GM12878 (cell line): Measurements from ENCODE around the gene NECAB2. TPM values are rescaled to one million over a fixed set of nuclear protein-coding genes. Genes with fewer than 3 reads are reported as not detected.

Source experiments
- ATAC-seq: fragments of 200-7000 bp; cut with Tn5 transposase; 3 replicates; pipeline ENCODE4 v1.9.1; 2020; ENCODE audit warnings: mild to moderate bottlenecking, moderate library complexity
- BruUV-seq: library from RNA; stranded (reverse); fragments of 400-500 nt; replicated peaks from 2 replicates; lab custom pipeline; 2021; lab: Mats Ljungman, UMichigan
- CTCF ChIA-PET: fragments of 300-600 bp; sonication (Branson Sonifier 250); formaldehyde crosslinking; extraction: SDS; loops from one replicate; lab custom pipeline; 2021; ENCODE audit warnings: inconsistent platforms; lab: Yijun Ruan, JAX
- POLR2A ChIA-PET: fragments of 350-600 bp; formaldehyde crosslinking; extraction: SDS; loops from one replicate; lab custom pipeline; 2021; ENCODE audit warnings: inconsistent platforms; lab: Charles Lee
- RAD21 ChIA-PET: fragments of 300-600 bp; sonication (Branson Sonifier 250); formaldehyde crosslinking; loops from one replicate; lab custom pipeline; 2023; ENCODE audit warnings: antibody characterized with exemption; ENCODE audit not compliant: unreplicated experiment; lab: Charles Lee
- SMC1A ChIA-PET: fragments of 300-600 bp; sonication (Branson Sonifier 250); formaldehyde crosslinking; loops from one replicate; lab custom pipeline; 2023; ENCODE audit not compliant: unreplicated experiment, uncharacterized antibody; lab: Charles Lee
- DNase-seq: peaks from one replicate; pipeline ENCODE4 v3.0.0-alpha.2; 2011; ENCODE audit warnings: low read depth, low spot score
- FAIRE-seq: peaks from 3 replicates; lab custom pipeline; 2011; peaks lifted over from hg19 to GRCh38; lab: Jason Lieb, UNC
- H2AFZ ChIP-seq: 2 replicates; pipeline ENCODE4 v1.6.0; 2011; ENCODE audit warnings: low read depth, low read length, control low read depth; ENCODE audit not compliant: control insufficient read depth
- H3K27ac ChIP-seq: 2 replicates; pipeline ENCODE4 v1.5.1; 2011; ENCODE audit warnings: control low read depth; ENCODE audit not compliant: control insufficient read depth, insufficient read depth
- H3K27me3 ChIP-seq, 2 experiments: replicated peaks in 1 of 2; 2 replicates each; pipeline versions ENCODE4 v1.6.0 to v1.6.1; 2011; ENCODE audit warnings: low read length in 1 of 2; ENCODE audit not compliant: control insufficient read depth in 2 of 2, insufficient read depth in 2 of 2
- H3K36me3 ChIP-seq, 2 experiments: 2 replicates each; pipeline ENCODE4 v1.5.1; 2011; ENCODE audit warnings: low read length in 1 of 2; ENCODE audit not compliant: control insufficient read depth in 2 of 2, insufficient read depth in 2 of 2
- H3K4me1 ChIP-seq: 2 replicates; pipeline ENCODE4 v1.6.1; 2011; ENCODE audit warnings: mild to moderate bottlenecking, low read length, moderate library complexity, mixed read lengths; ENCODE audit not compliant: control insufficient read depth, insufficient read depth
- H3K4me2 ChIP-seq: 2 replicates; pipeline ENCODE4 v1.6.0; 2011; ENCODE audit warnings: control low read depth; ENCODE audit not compliant: control insufficient read depth, insufficient read depth
- H3K4me3 ChIP-seq: fragments of 200-600 bp; sonication (generic); 2 replicates; pipeline ENCODE4 v1.5.1; 2016
- H3K79me2 ChIP-seq: 2 replicates; pipeline ENCODE4 v1.6.0; 2011; ENCODE audit warnings: low read length; ENCODE audit not compliant: control insufficient read depth, insufficient read depth
- H3K9ac ChIP-seq: 2 replicates; pipeline ENCODE4 v1.8.0; 2011; ENCODE audit warnings: low read length, control low read depth, mixed read lengths; ENCODE audit not compliant: control insufficient read depth, insufficient read depth
- H3K9me3 ChIP-seq: replicated peaks from 3 replicates; pipeline ENCODE4 v1.5.1; 2011; ENCODE audit warnings: mild to moderate bottlenecking, low read length; ENCODE audit not compliant: control insufficient read depth, insufficient read depth
- H4K20me1 ChIP-seq: 2 replicates; pipeline ENCODE4 v1.6.0; 2011; ENCODE audit not compliant: control insufficient read depth, insufficient read depth
- CHD1 ChIP-seq: IDR thresholded peaks from 2 replicates; pipeline ENCODE4 v1.6.1; 2012; ENCODE audit warnings: low read depth, low read length, improper control_type of control experiment
- EED ChIP-seq: sonication (generic); IDR thresholded peaks from 2 replicates; pipeline ENCODE4 v1.6.1; 2016; ENCODE audit warnings: antibody characterized with exemption, low read depth
- ESRRA ChIP-seq: IDR thresholded peaks from 2 replicates; pipeline ENCODE4 v1.6.1; 2012; ENCODE audit warnings: mild to moderate bottlenecking, low read length, improper control_type of control experiment
- FOXM1 ChIP-seq: IDR thresholded peaks from 2 replicates; pipeline ENCODE4 v1.6.1; 2012; ENCODE audit warnings: low read depth, mild to moderate bottlenecking, inconsistent platforms, low read length, moderate library complexity
- KLF5 ChIP-seq: fragments of 450-650 bp; IDR thresholded peaks from 2 replicates; pipeline ENCODE4 v1.6.1; 2014; ENCODE audit warnings: mild to moderate bottlenecking; ENCODE audit not compliant: partially characterized antibody
- MTA3 ChIP-seq: IDR thresholded peaks from 2 replicates; pipeline ENCODE4 v1.6.1; 2012; ENCODE audit warnings: low read length, inconsistent platforms, borderline replicate concordance
- NFIC ChIP-seq: IDR thresholded peaks from 2 replicates; pipeline ENCODE4 v1.6.1; 2012; ENCODE audit warnings: low read depth, mild to moderate bottlenecking, inconsistent platforms, low read length, moderate library complexity
- NFYA ChIP-seq: IDR thresholded peaks from 2 replicates; pipeline ENCODE4 v1.6.1; 2011; ENCODE audit warnings: low read depth, mild to moderate bottlenecking, low read length, improper control_type of control experiment, borderline replicate concordance
- PAX5 ChIP-seq: IDR thresholded peaks from 2 replicates; pipeline ENCODE4 v1.6.1; 2011; ENCODE audit warnings: low read depth, low read length, borderline replicate concordance
- POU2F2 ChIP-seq: IDR thresholded peaks from 3 replicates; pipeline ENCODE4 v1.6.1; 2011; ENCODE audit warnings: low read depth, mild to moderate bottlenecking, low read length, borderline replicate concordance
- RFX5 ChIP-seq: IDR thresholded peaks from 2 replicates; pipeline ENCODE4 v1.6.1; 2011; ENCODE audit warnings: low read depth, low read length, improper control_type of control experiment
- SREBF1 ChIP-seq: IDR thresholded peaks from 2 replicates; pipeline ENCODE4 v1.6.1; 2012; ENCODE audit warnings: mild to moderate bottlenecking, low read length
- YY1 ChIP-seq: IDR thresholded peaks from 2 replicates; pipeline ENCODE4 v1.6.1; 2011; ENCODE audit warnings: low read depth, mild to moderate bottlenecking, low read length
- ZNF24 ChIP-seq: fragments of 450-650 bp; IDR thresholded peaks from 2 replicates; pipeline ENCODE4 v1.6.1; 2017; ENCODE audit warnings: antibody characterized with exemption, mild to moderate bottlenecking
- ZZZ3 ChIP-seq: IDR thresholded peaks from 2 replicates; pipeline ENCODE4 v1.6.1; 2011; ENCODE audit warnings: low read depth; ENCODE audit not compliant: control insufficient read depth, insufficient read length
- WGBS: methylation state at CpG from one replicate; pipeline ENCODE4 v1.1.6; 2016; ENCODE audit warnings: low lambda C conversion rate; ENCODE audit not compliant: insufficient replicate concordance, insufficient coverage; ENCODE audit errors: missing lambda C conversion rate; 5-methylcytosine and 5-hydroxymethylcytosine counted together
- in situ Hi-C: fragments of 300-500 bp; cut with MboI; formaldehyde crosslinking; loops from 9 replicates; pipeline ENCODE4 v1.14.3; 2018; ENCODE audit warnings: mixed read lengths
- intact Hi-C: fragments of 100-400 bp; cut with micrococcal nuclease; formaldehyde crosslinking; loops from one replicate; pipeline ENCODE4 v1.14.2; 2022; ENCODE audit not compliant: unreplicated experiment
- polyA plus RNA-seq, 11 experiments: library from polyadenylated mRNA; depleted of rRNA in 4 of 11; unstranded in 6 of 11; stranded (reverse) in 5 of 11; fragments of >200 nt; fragmentation: Nextera tagmentation in 4 of 11; fragmentation: Illumina TruSeq in 1 of 11; extraction: Ambion mirVana in 4 of 11; extraction: Trizol in 1 of 11; gene quantifications; 1 replicate in 1 of 11; 2 replicates in 10 of 11; pipeline versions ENCODE4 v1.2.1 to v1.2.3, GENCODE V29; 2011 to 2016; ENCODE audit warnings: inconsistent platforms in 2 of 11, missing spikeins in 2 of 11, low read depth in 1 of 11
- total RNA-seq, 4 experiments: library from RNA; depleted of rRNA in 3 of 4; stranded (reverse); fragments of >200 nt in 3 of 4; fragmentation: Illumina TruSeq in 1 of 4; extraction: Trizol in 1 of 4; gene quantifications; 2 replicates each; pipeline versions ENCODE4 v1.2.1 to v1.2.3, GENCODE V29; 2013 to 2021
- TF ChIP-seq, protein P1 (sequence below): IDR thresholded peaks from 2 replicates; pipeline ENCODE4 v1.6.1; 2012; ENCODE audit warnings: mild to moderate bottlenecking, low read depth, low read length
- TF ChIP-seq, protein P2 (sequence below): IDR thresholded peaks from 2 replicates; pipeline ENCODE4 v1.6.1; 2011; ENCODE audit warnings: borderline replicate concordance, low read depth, mild to moderate bottlenecking, moderate library complexity, low read length; ENCODE audit not compliant: insufficient read depth, poor library complexity, severe bottlenecking
- TF ChIP-seq, protein P3 (sequence below): IDR thresholded peaks from 2 replicates; pipeline ENCODE4 v1.6.1; 2011; ENCODE audit warnings: mild to moderate bottlenecking, low read depth, low read length, moderate library complexity; ENCODE audit not compliant: insufficient replicate concordance
- TF ChIP-seq, protein P4 (sequence below): fragments of 450-650 bp; conservative IDR thresholded peaks from 2 replicates; pipeline ENCODE4 v1.6.1; 2017; ENCODE audit warnings: mild to moderate bottlenecking, moderate library complexity

Gene NECAB2
- total and polyA plus RNA-seq, 10 of the 15 experiments (the other 5 are each of a cell fraction or from before 2014, with no cell fraction given) = not detected

DNA sequence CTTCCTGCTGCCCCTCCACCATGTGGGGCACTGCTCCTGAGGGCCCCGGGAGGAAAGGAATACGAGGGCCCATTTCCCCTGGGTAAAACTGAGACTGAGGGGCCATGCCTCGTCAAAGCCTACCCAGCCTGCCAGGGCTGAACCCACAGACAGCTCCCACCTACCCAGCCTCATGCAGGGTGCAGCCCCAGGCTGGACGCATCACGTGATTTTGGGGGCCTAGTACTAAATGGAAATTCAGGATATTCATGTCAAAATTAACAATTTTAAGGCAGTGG is 18.4 kb upstream of the NECAB2 start:
- Histone ChIP-seq H2AFZ (no peak overlapping the region), H3K4me1 (peaks cover 3% of the 10 kb centered on the region; the same call in 1 of the 2 replicates), H3K27ac (no peak overlapping the region), H3K27me3 (no peaks in the 10 kb centered on the region), H3K9me3 (no peaks in the 10 kb centered on the region), H3K4me3 (no peak overlapping the region), H3K9ac (no peak overlapping the region), H3K79me2 (no peaks in the 10 kb centered on the region), H3K36me3 (no peaks in the 10 kb centered on the region), H3K4me2 (no peak overlapping the region), H4K20me1 (no peaks in the 10 kb centered on the region)
- WGBS = 57% methylated on average over 5 of the region's 5 CpGs
- RAD21 ChIA-PET = no interaction called here
- ATAC-seq (no peak), FAIRE-seq (no peak), DNase-seq (no peak)
- intact Hi-C loops (loop anchor here (10.0 kb wide), 2 partner anchors 355 to 555 kb away; partner anchors contain the start of gene MEAK7), in situ Hi-C loops (loop anchor here (10.0 kb wide), 1 partner anchor 655 kb away; no protein-coding TSS in a partner anchor)
- BruUV-seq = no TSS peak
- SMC1A ChIA-PET = no interaction called here
- POLR2A ChIA-PET = no interaction called here
- CTCF ChIA-PET = no interaction called here
- TF ChIP-seq YY1 (no peak), FOXM1 (no peak), RFX5 (no peak), NFYA (no peak), POU2F2 (no peak), ESRRA (no peak), EED (no peak), ZZZ3 (no peak), KLF5 (no peak), ZNF24 (no peak), CHD1 (no peak), MTA3 (no peak), SREBF1 (no peak), NFIC (no peak), PAX5 (no peak)
- TF ChIP-seq, protein P1, sequence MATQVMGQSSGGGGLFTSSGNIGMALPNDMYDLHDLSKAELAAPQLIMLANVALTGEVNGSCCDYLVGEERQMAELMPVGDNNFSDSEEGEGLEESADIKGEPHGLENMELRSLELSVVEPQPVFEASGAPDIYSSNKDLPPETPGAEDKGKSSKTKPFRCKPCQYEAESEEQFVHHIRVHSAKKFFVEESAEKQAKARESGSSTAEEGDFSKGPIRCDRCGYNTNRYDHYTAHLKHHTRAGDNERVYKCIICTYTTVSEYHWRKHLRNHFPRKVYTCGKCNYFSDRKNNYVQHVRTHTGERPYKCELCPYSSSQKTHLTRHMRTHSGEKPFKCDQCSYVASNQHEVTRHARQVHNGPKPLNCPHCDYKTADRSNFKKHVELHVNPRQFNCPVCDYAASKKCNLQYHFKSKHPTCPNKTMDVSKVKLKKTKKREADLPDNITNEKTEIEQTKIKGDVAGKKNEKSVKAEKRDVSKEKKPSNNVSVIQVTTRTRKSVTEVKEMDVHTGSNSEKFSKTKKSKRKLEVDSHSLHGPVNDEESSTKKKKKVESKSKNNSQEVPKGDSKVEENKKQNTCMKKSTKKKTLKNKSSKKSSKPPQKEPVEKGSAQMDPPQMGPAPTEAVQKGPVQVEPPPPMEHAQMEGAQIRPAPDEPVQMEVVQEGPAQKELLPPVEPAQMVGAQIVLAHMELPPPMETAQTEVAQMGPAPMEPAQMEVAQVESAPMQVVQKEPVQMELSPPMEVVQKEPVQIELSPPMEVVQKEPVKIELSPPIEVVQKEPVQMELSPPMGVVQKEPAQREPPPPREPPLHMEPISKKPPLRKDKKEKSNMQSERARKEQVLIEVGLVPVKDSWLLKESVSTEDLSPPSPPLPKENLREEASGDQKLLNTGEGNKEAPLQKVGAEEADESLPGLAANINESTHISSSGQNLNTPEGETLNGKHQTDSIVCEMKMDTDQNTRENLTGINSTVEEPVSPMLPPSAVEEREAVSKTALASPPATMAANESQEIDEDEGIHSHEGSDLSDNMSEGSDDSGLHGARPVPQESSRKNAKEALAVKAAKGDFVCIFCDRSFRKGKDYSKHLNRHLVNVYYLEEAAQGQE = no peak
- TF ChIP-seq, protein P2, sequence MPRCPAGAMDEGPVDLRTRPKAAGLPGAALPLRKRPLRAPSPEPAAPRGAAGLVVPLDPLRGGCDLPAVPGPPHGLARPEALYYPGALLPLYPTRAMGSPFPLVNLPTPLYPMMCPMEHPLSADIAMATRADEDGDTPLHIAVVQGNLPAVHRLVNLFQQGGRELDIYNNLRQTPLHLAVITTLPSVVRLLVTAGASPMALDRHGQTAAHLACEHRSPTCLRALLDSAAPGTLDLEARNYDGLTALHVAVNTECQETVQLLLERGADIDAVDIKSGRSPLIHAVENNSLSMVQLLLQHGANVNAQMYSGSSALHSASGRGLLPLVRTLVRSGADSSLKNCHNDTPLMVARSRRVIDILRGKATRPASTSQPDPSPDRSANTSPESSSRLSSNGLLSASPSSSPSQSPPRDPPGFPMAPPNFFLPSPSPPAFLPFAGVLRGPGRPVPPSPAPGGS = no peak
- TF ChIP-seq, protein P3, sequence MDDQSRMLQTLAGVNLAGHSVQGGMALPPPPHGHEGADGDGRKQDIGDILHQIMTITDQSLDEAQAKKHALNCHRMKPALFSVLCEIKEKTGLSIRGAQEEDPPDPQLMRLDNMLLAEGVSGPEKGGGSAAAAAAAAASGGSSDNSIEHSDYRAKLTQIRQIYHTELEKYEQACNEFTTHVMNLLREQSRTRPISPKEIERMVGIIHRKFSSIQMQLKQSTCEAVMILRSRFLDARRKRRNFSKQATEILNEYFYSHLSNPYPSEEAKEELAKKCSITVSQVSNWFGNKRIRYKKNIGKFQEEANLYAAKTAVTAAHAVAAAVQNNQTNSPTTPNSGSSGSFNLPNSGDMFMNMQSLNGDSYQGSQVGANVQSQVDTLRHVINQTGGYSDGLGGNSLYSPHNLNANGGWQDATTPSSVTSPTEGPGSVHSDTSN = no peak
- TF ChIP-seq, protein P4, sequence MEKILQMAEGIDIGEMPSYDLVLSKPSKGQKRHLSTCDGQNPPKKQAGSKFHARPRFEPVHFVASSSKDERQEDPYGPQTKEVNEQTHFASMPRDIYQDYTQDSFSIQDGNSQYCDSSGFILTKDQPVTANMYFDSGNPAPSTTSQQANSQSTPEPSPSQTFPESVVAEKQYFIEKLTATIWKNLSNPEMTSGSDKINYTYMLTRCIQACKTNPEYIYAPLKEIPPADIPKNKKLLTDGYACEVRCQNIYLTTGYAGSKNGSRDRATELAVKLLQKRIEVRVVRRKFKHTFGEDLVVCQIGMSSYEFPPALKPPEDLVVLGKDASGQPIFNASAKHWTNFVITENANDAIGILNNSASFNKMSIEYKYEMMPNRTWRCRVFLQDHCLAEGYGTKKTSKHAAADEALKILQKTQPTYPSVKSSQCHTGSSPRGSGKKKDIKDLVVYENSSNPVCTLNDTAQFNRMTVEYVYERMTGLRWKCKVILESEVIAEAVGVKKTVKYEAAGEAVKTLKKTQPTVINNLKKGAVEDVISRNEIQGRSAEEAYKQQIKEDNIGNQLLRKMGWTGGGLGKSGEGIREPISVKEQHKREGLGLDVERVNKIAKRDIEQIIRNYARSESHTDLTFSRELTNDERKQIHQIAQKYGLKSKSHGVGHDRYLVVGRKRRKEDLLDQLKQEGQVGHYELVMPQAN = no peak
